Thyroid gland (tissue), 4 donors: Measurements from ENCODE around the gene SPATA3.

Experiments used
- CTCF ChIP-seq, 6 experiments: fragments of 200-600 bp in 3 of 6; fragments of 450-650 bp in 3 of 6; sonication (generic) in 3 of 6; IDR thresholded peaks; one replicate each; pipeline ENCODE4 v1.5.1; 2016 to 2019; ENCODE audit warnings: antibody characterized with exemption in 6 of 6, mild to moderate bottlenecking in 2 of 6, inconsistent platforms in 1 of 6, moderate library complexity in 1 of 6
- POLR2A ChIP-seq, 2 donors: fragments of 450-650 bp; IDR thresholded peaks; one replicate each; pipeline ENCODE4 v1.6.1; 2017; ENCODE audit warnings: antibody characterized with exemption in 2 of 2, mild to moderate bottlenecking in 2 of 2, moderate library complexity in 1 of 2

- TF ChIP-seq CTCF (IDR thresholded peaks at IDR 0.05) (no peak), POLR2A (IDR thresholded peaks at IDR 0.05) (no peak)
Observed at GRCh38 chr2:231038483-231039293, 42.8 kb downstream of the SPATA3 start.
